HG03521 (cell line): Measurements from ENCODE around the gene PRDM10.
A peak's percentile ranks its signal among the peaks of the same experiment; 100 is the strongest.
"Not testable (repeated sequence)": the region's sequence is repeated elsewhere in the genome, so short reads cannot be mapped to it uniquely, and the experiment has no call there.

Experiments
- ATAC-seq: cut with Tn5 transposase; IDR thresholded peaks from one replicate; pipeline ENCODE4 v1.9.1; 2021; ENCODE audit warnings: mild to moderate bottlenecking, moderate library complexity; ENCODE audit not compliant: unreplicated experiment

The PRDM10 gene

GRCh38 chr11:129979046-129979605, 23.5 kb downstream of the PRDM10 start:
- ATAC-seq, result no peak

- ATAC-seq, result no peak
Observed at GRCh38 chr11:129978447-129978846, 24.2 kb downstream of the PRDM10 start.

- no peak for ATAC-seq
Observed at GRCh38 chr11:129976328-129976727, 26.3 kb downstream of the PRDM10 start.

- no peak for ATAC-seq
Observed at GRCh38 chr11:129975543-129975942, 27.1 kb downstream of the PRDM10 start.

- ATAC-seq, result no peak
Observed at GRCh38 chr11:129974672-129975071, 28.0 kb downstream of the PRDM10 start.

- ATAC-seq, result no peak
Observed at GRCh38 chr11:129974237-129974636, 28.4 kb downstream of the PRDM10 start.

- ATAC-seq, result no peak
Observed at GRCh38 chr11:129973809-129974208, 28.8 kb downstream of the PRDM10 start.

- no peak for ATAC-seq
Observed at GRCh38 chr11:129973068-129973467, 29.6 kb downstream of the PRDM10 start.

GRCh38 chr11:129972611-129973010, 30.0 kb downstream of the PRDM10 start:
- no peak for ATAC-seq

- ATAC-seq, result not testable (repeated sequence)
Observed at GRCh38 chr11:129971856-129972255, 30.8 kb downstream of the PRDM10 start.

GRCh38 chr11:129969920-129970319, 32.7 kb downstream of the PRDM10 start:
- ATAC-seq, result no peak

- ATAC-seq, result no peak
Observed at GRCh38 chr11:129968591-129969419, 33.8 kb downstream of the PRDM10 start.

- ATAC-seq, result no peak
Observed at GRCh38 chr11:129967996-129968395, 34.6 kb downstream of the PRDM10 start.

GRCh38 chr11:129965248-129965647, 37.4 kb downstream of the PRDM10 start:
- ATAC-seq, result no peak

- peak; percentile 85 for ATAC-seq
Observed at GRCh38 chr11:129960216-129961214, 42.1 kb downstream of the PRDM10 start.

GRCh38 chr11:129959687-129960086, 42.9 kb downstream of the PRDM10 start:
- no peak for ATAC-seq

GRCh38 chr11:129955282-129955681, 47.4 kb downstream of the PRDM10 start:
- no peak for ATAC-seq

GRCh38 chr11:129954703-129955102, 47.9 kb downstream of the PRDM10 start:
- ATAC-seq, result not testable (repeated sequence)

- ATAC-seq, result no peak
Observed at GRCh38 chr11:129951866-129952262, 50.8 kb downstream of the PRDM10 start.

- ATAC-seq, result no peak
Observed at GRCh38 chr11:129951201-129951865, 51.3 kb downstream of the PRDM10 start.
